Stimulated activated CD4-positive, alpha-beta T cell treated with anti-CD3 and anti-CD28 coated beads, Interleukin-2, amount 100 ng/mL, for 4 hours (primary cell): ENCODE data around the gene PLPPR5.
"Not testable (repeated sequence)": the region's sequence is repeated elsewhere in the genome, so short reads cannot be mapped to it uniquely, and the experiment has no call there.

Source experiments
- DNase-seq: peaks from one replicate; pipeline ENCODE4 v3.0.0-alpha.2; 2020; ENCODE audit warnings: low read depth

PLPPR5 gene

GRCh38 chr1:99004861-99005442 lies at the start of gene PLPPR5:
Gene PLPPR5 (minus strand): TSS chr1:99004861. CDS start chr1:99004671, 190 bp downstream.
- DNase-seq, result no peak

GRCh38 chr1:99051611-99052283 lies 47.1 kb upstream of the PLPPR5 start:
- no peak for DNase-seq

DNA sequence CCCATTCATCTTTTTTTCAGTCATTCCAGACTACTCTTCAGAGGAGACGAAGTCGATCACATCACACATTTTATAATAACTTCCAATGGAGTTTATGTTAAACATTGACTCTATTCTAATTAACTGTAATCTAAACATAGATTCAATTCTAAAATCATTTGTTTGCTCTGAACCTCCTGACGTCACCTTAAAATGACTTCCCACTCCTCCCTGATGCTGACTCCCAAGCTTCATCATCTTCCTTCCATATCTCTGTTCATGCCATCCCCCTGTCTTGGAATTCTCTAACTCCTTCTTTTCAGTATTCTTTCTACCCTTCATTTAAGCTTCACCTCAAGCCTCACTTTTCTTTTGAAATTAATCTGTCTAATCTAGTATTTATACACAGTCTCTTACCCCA lies 45.1 kb upstream of the PLPPR5 start:
- DNase-seq, result no peak

- not testable (repeated sequence) for DNase-seq
Measured at GRCh38 chr1:99036746-99037145, 32.1 kb upstream of the PLPPR5 start.

GRCh38 chr1:99018313-99018712 lies 13.7 kb upstream of the PLPPR5 start:
- no peak for DNase-seq

DNA sequence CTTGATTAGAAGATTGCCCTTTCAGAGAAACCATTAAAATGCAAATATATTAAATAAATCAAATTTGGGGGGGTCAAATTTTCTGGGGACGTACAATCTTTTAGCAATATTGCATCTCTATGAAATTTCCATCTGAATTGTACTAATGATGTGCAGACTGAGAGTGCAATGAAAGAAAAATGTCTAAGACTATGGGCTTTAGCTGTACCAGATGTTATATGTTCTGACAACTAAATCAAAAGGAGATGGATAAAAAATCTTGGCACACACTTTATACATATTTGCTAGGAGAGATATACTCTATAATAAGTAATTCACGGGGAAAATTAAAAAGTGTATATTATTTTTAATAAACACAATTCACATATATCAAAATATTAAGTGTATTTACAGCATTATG lies 13.0 kb upstream of the PLPPR5 start:
- DNase-seq, result no peak

DNA sequence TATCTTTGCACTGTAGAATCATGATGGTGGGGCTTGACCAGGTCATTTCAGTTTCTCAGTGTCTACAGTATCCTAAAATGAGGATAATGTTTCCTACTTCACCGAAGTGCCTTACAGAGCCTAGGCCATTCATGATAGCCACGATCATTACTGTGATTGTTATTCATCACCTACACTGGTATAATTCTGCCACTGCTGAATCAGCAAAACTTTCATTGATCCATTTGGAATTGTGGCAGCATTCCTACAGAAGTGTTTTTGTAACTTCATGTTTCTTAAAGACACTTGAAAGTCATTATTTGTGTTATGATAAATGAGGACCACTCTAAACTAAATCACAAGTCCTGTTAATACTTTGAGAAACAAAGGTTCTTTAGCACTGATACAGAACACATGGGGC lies 6.0 kb upstream of the PLPPR5 start:
- DNase-seq, result no peak

GRCh38 chr1:99007366-99007765 lies 2.7 kb upstream of the PLPPR5 start:
- DNase-seq, result no peak

- no peak for DNase-seq
Measured at GRCh38 chr1:99005537-99005942, 879 bp upstream of the PLPPR5 start.

GRCh38 chr1:99004254-99004860 lies 304 bp downstream of the PLPPR5 start:
- DNase-seq, result no peak

- no peak for DNase-seq
Measured at GRCh38 chr1:99003581-99004253, 944 bp downstream of the PLPPR5 start.

GRCh38 chr1:98992844-98993243 lies 11.8 kb downstream of the PLPPR5 start:
- no peak for DNase-seq

DNA sequence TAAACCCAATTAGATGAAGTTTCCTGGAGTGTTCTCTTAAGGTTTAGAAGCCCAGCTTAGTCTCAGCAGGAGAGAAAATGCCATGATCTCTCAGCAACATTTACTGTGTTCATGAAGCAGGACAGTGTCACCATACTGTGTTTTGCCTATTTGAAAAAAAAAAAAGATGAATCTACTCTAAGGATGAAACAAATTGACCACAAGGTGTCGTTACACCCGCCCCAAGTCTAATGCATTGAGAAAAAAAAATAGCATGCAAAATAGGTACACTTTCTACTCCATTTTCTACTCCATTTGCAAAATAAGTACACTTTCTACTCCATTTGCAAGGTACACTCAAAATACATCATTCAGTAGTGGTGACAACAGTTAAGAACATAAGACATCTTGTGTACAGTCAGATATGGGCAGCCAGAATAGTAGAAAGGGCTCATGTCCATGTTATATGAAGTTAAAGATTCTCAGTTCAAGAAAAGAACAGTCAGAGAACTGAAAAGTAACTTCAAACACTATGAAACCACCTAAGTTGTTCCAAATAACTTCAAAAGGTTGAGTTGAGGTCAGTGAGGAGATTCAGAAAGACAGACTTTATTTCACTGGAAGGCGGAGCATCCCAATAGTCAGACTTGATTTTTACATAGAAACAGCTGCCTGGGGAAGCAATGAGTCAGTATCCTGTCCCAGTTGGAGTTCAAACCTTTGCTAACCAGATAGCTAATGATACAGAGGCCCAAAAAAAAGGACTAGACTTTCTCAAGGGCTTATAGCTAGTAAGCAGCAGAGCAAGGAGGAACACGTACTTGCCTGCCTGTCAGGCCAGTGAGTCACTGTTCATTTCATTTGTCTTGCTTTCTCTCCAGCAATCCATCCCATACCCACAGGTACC lies 13.3 kb downstream of the PLPPR5 start:
- DNase-seq, result no peak

GRCh38 chr1:98989556-98989907 lies 15.1 kb downstream of the PLPPR5 start:
- no peak for DNase-seq

GRCh38 chr1:98988904-98989555 lies 15.6 kb downstream of the PLPPR5 start:
- no peak for DNase-seq

DNA sequence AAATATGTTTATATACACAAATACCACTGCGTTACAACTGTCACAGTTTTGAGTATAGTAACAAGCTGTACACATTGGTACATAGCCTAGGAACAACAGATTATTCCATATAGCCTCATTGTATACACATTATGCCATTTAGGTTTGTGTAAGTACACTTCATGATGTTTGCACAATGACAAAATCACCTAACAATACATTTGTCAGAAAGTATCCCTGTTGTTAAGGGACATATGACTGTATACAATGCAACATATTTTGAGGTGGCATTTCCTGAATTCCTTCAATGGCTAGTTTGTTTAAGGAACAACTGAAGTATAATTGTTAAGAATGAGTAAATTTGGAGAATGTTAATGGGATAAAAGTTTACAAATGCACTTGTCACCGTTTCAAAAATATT lies 19.0 kb downstream of the PLPPR5 start:
- DNase-seq, result no peak

- no peak for DNase-seq
Measured at GRCh38 chr1:98981917-98982513, 22.6 kb downstream of the PLPPR5 start.

- DNase-seq, result no peak
Measured at GRCh38 chr1:98979463-98979862, 25.2 kb downstream of the PLPPR5 start.

DNA sequence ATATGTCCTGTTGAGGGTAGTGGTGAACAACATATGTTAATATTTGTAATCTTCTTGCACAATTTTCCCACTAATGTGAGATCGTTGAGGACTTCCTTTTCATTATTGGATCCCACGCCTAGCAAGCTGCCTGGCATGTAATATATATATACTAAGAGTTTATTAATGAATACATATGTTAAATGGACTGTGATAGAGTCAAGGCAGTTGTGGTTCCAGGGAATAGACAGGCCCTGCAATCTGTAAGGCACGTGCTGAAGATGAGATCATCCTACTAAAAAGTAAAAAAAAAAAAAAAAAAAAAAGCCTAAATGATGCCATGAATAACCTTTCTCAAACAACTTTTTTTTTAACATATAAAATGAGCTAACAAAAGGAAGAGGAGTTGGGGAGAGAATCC lies 28.9 kb downstream of the PLPPR5 start:
- no peak for DNase-seq

GRCh38 chr1:98975113-98975512 lies 29.5 kb downstream of the PLPPR5 start:
- no peak for DNase-seq

GRCh38 chr1:98969798-98970490 lies 34.7 kb downstream of the PLPPR5 start:
- no peak for DNase-seq
